ENCODE results near the gene NOL4L.

DNA sequence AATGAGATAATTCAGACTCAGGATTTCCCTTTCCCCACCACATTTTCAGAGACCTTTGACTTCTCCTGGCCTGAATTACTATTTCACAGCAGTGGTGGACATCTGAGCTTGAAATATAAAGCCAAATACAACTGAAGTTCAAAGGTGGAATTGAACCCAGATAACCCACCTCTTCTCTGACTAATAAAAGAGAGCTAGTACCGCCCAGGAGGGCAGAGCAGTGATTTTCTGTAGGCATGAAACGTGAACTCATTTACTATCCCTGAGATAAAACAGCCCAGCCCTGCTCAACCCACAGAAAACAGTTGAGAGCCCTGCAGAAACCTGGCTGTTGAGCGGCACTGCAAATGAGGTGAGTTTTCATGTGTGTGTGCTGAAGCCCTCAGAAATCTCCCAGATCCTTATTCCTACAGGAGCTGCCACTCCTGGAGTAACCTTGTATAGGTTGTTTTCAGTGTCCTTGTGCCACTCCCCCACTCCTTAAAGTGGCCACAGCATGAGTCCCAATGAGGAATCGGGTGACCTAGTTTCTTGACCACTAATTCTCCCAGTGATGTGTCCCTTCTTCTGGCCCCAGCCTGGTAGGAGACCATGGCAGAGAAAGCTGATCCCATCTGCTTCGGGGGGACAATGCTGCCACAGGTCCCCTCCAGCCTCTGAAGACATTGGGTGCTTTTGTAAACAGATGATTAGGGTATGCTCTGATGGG is 99.2 kb downstream of the NOL4L start:
- TF ChIP-seq, protein P1, sequence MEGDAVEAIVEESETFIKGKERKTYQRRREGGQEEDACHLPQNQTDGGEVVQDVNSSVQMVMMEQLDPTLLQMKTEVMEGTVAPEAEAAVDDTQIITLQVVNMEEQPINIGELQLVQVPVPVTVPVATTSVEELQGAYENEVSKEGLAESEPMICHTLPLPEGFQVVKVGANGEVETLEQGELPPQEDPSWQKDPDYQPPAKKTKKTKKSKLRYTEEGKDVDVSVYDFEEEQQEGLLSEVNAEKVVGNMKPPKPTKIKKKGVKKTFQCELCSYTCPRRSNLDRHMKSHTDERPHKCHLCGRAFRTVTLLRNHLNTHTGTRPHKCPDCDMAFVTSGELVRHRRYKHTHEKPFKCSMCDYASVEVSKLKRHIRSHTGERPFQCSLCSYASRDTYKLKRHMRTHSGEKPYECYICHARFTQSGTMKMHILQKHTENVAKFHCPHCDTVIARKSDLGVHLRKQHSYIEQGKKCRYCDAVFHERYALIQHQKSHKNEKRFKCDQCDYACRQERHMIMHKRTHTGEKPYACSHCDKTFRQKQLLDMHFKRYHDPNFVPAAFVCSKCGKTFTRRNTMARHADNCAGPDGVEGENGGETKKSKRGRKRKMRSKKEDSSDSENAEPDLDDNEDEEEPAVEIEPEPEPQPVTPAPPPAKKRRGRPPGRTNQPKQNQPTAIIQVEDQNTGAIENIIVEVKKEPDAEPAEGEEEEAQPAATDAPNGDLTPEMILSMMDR (IDR thresholded peaks at IDR 0.05 in 8 of 11, conservative IDR thresholded peaks at IDR 0.05 in 3 of 11), result no peak
- TF ChIP-seq POLR2A (IDR thresholded peaks at IDR 0.05) (no peak), POLR2AphosphoS5 (IDR thresholded peaks at IDR 0.05) (no peak)
